Suprapubic skin (tissue), 4 donors: ENCODE measurements around the gene CCDC112. TPM values are rescaled to one million over a fixed set of nuclear protein-coding genes. Genes with fewer than 3 reads are reported as not detected.

Source experiments
- DNase-seq, 2 donors: peaks; one replicate each; pipeline ENCODE4 v3.0.0-alpha.2; 2019; ENCODE audit warnings: low spot score in 2 of 2
- H3K27ac ChIP-seq: fragments of 200-600 bp; sonication (generic); one replicate; pipeline ENCODE4 v1.5.1; 2019
- H3K27me3 ChIP-seq: fragments of 200-600 bp; sonication (generic); one replicate; pipeline ENCODE4 v1.5.1; 2019
- H3K36me3 ChIP-seq: fragments of 200-600 bp; sonication (generic); one replicate; pipeline ENCODE4 v1.5.1; 2019
- H3K4me1 ChIP-seq: fragments of 200-600 bp; sonication (generic); one replicate; pipeline ENCODE4 v1.5.1; 2019
- H3K4me3 ChIP-seq: fragments of 200-600 bp; sonication (generic); one replicate; pipeline ENCODE4 v1.5.1; 2019; ENCODE audit warnings: mild to moderate bottlenecking
- H3K9me3 ChIP-seq: fragments of 200-600 bp; sonication (generic); one replicate; pipeline ENCODE4 v1.5.1; 2019
- EP300 ChIP-seq: sonication (generic); formaldehyde crosslinking; IDR thresholded peaks from one replicate; pipeline ENCODE4 v1.6.1; 2017; ENCODE audit warnings: antibody characterized with exemption
- POLR2A ChIP-seq, 2 donors: fragments of 450-650 bp; IDR thresholded peaks; one replicate each; pipeline ENCODE4 v1.6.1; 2017; ENCODE audit warnings: antibody characterized with exemption in 2 of 2, mild to moderate bottlenecking in 2 of 2, moderate library complexity in 2 of 2
- POLR2AphosphoS5 ChIP-seq, 3 donors: sonication (generic); formaldehyde crosslinking; IDR thresholded peaks; one replicate each; pipeline ENCODE4 v1.6.1; 2017; ENCODE audit warnings: antibody characterized with exemption in 3 of 3
- WGBS: methylation state at CpG from one replicate; pipeline ENCODE4 v1.1.5; 2018; 5-methylcytosine and 5-hydroxymethylcytosine counted together
- total RNA-seq, 4 donors: library from RNA; depleted of rRNA; stranded (reverse); fragments of >200 nt; gene quantifications; one replicate each; pipeline ENCODE4 v1.1.0, GENCODE V29; 2016
- TF ChIP-seq, protein P1 (sequence below), 2 donors: fragments of 200-600 bp in 1 of 2; fragments of 450-650 bp in 1 of 2; sonication (generic) in 1 of 2; IDR thresholded peaks; one replicate each; pipeline ENCODE4 v1.5.1; 2016 to 2019; ENCODE audit warnings: antibody characterized with exemption in 2 of 2, mild to moderate bottlenecking in 1 of 2, moderate library complexity in 1 of 2

Gene CCDC112
- total RNA-seq, 4 donors from 2014 or later: 4.8 to 11.6 (median 6.8) TPM

DNA sequence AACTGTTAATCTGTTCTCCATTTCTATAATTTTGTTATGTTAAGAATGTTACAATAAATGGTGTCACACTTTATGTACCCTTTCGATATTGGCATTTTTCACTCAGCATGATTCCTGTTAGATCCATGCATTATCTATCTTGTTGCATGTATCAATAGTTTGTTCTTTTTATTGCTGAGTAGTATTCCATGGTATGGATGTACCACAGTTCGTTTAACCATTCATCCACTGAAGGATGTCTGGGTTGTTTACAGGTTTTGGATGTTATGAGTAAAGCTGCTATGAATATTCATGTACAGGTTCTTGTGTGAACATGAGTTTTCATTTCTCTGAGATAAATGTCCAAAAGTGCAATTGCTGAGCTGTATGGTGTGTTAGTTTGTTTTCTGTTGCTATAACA lies 26.3 kb upstream of the CCDC112 start:
- H3K4me3 ChIP-seq: no peak overlapping the region

DNA sequence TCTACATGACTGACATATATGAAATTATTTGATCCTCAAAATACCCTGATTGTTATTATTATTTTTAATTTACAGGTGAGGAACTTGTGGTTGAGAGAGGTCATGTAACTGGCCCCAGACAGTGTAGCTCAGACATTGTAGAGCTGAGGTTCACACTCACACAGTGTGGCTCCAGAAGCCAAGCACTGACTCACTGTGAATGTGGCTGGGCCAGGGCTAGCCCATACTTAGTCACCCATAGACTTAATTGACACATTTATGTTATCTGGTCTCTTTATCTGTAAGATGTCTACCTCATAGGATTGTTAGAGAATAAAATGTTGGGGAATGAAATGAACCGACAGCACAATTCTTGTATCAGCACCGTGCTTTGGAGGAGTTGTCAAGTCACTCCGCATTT lies 24.9 kb upstream of the CCDC112 start:
- H3K27ac ChIP-seq: no peak overlapping the region
- no peaks in the 10 kb centered on the region for H3K4me1 ChIP-seq
- no peak for DNase-seq
- no peak overlapping the region for H3K4me3 ChIP-seq
- no peaks in the 10 kb centered on the region for H3K27me3 ChIP-seq
- H3K36me3 ChIP-seq: no peaks in the 10 kb centered on the region
- WGBS: 84% methylated on average over 3 of the region's 3 CpGs
- TF ChIP-seq EP300 (no peak), POLR2AphosphoS5 (IDR thresholded peaks at IDR 0.05) (no peak), POLR2A (IDR thresholded peaks at IDR 0.05) (no peak)
- TF ChIP-seq, protein P1, sequence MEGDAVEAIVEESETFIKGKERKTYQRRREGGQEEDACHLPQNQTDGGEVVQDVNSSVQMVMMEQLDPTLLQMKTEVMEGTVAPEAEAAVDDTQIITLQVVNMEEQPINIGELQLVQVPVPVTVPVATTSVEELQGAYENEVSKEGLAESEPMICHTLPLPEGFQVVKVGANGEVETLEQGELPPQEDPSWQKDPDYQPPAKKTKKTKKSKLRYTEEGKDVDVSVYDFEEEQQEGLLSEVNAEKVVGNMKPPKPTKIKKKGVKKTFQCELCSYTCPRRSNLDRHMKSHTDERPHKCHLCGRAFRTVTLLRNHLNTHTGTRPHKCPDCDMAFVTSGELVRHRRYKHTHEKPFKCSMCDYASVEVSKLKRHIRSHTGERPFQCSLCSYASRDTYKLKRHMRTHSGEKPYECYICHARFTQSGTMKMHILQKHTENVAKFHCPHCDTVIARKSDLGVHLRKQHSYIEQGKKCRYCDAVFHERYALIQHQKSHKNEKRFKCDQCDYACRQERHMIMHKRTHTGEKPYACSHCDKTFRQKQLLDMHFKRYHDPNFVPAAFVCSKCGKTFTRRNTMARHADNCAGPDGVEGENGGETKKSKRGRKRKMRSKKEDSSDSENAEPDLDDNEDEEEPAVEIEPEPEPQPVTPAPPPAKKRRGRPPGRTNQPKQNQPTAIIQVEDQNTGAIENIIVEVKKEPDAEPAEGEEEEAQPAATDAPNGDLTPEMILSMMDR (IDR thresholded peaks at IDR 0.05): no peak
- no peaks in the 10 kb centered on the region for H3K9me3 ChIP-seq

More for the DNA sequence above, 26.3 kb upstream of the CCDC112 start:
- no peaks in the 10 kb centered on the region for H3K36me3 ChIP-seq
- no peaks in the 10 kb centered on the region for H3K4me1 ChIP-seq
- H3K27me3 ChIP-seq: no peaks in the 10 kb centered on the region
- TF ChIP-seq EP300 (no peak), POLR2A (IDR thresholded peaks at IDR 0.05) (no peak), POLR2AphosphoS5 (IDR thresholded peaks at IDR 0.05) (no peak)
- TF ChIP-seq, protein P1 (IDR thresholded peaks at IDR 0.05): no peak
- WGBS: 77% methylated on average over 2 of the region's 2 CpGs
- no peak for DNase-seq
- H3K9me3 ChIP-seq: no peaks in the 10 kb centered on the region
- no peak overlapping the region for H3K27ac ChIP-seq

DNA sequence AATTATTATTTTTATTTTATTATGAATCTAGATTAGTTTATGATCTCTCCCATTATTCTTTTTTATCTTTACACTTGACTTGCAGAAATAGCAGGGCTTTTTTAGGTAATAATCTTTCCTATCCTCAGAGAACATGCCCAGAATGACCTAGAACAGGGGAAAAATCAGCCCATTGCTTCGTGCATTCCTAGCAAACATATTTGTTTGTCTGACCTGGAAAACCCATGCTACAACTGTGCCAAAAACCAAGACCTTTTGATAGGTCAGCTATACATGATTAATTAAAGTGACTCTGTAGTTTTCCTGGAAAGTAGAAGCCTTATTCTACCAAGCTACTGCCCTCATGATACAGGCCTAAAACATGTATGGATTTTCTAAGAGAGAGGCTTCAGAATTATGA lies 24.1 kb upstream of the CCDC112 start:
- Histone ChIP-seq H3K27ac (no peak overlapping the region), H3K27me3 (no peaks in the 10 kb centered on the region), H3K36me3 (no peaks in the 10 kb centered on the region), H3K4me3 (no peak overlapping the region), H3K9me3 (no peaks in the 10 kb centered on the region), H3K4me1 (no peaks in the 10 kb centered on the region)
- DNase-seq: no peak
- 68% methylated on average over 1 of the region's 1 CpG for WGBS
- TF ChIP-seq EP300 (no peak), POLR2A (IDR thresholded peaks at IDR 0.05) (no peak), POLR2AphosphoS5 (IDR thresholded peaks at IDR 0.05) (no peak)
- TF ChIP-seq, protein P1 (IDR thresholded peaks at IDR 0.05): no peak

DNA sequence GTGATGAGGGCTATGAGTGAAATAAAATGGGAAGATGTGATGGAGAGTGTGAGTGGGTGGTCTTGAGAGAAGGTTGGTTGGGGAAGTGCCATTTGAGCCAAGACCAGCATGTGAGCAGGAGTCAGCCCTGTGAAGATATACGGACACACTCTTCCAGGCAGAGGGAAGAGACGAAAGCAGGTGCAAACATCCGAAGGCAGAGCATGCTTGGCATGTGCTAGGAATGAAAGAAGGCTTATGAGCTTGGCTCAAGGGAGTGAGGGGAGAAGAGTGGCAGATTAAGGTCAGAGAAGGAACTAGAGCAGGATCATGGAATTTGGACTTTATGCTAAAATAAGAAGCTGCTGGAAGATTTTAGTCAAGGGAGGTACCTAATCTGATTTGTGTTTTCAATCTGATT lies 23.6 kb upstream of the CCDC112 start:
- no peak for DNase-seq
- H3K4me1 ChIP-seq: no peaks in the 10 kb centered on the region
- no peak for TF ChIP-seq POLR2AphosphoS5 (IDR thresholded peaks at IDR 0.05)
- TF ChIP-seq EP300: no peak
- TF ChIP-seq, protein P1 (IDR thresholded peaks at IDR 0.05): no peak
- TF ChIP-seq POLR2A (IDR thresholded peaks at IDR 0.05): no peak
- WGBS: 83% methylated on average over 3 of the region's 3 CpGs
- no peak overlapping the region for H3K4me3 ChIP-seq
- no peaks in the 10 kb centered on the region for H3K9me3 ChIP-seq
- H3K27ac ChIP-seq: no peak overlapping the region
- H3K27me3 ChIP-seq: no peaks in the 10 kb centered on the region
- H3K36me3 ChIP-seq: no peaks in the 10 kb centered on the region

DNA sequence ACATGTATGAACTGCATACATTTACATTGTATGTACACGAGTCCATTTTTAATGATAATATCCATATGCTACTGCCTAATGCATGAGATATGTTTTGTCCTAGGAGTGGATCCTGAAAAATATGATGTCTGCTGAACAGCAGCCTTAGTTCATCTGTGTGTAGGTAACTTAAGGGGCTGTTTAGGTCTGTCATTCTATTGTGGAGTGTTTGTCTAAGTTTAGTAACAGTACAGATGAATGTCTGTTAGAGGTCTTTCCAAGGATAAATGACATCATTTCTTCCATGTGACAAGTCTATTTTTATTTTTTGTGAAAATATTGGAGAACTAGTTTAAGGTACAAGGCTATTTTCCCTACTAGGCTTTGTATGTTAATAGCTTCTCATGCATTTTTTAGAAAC lies 22.6 kb upstream of the CCDC112 start:
- DNase-seq: no peak
- Histone ChIP-seq H3K9me3 (no peaks in the 10 kb centered on the region), H3K27ac (no peak overlapping the region), H3K4me1 (no peaks in the 10 kb centered on the region), H3K4me3 (no peak overlapping the region), H3K36me3 (no peaks in the 10 kb centered on the region), H3K27me3 (no peaks in the 10 kb centered on the region)
- WGBS: 0% methylated on average over 1 of the region's 1 CpG
- TF ChIP-seq POLR2AphosphoS5 (IDR thresholded peaks at IDR 0.05) (no peak), POLR2A (IDR thresholded peaks at IDR 0.05) (no peak), EP300 (no peak)
- TF ChIP-seq, protein P1 (IDR thresholded peaks at IDR 0.05): no peak
